Sigmoid colon (tissue), 7 donors: ENCODE data around the gene ADGRA3. TPM values are rescaled to one million over a fixed set of nuclear protein-coding genes. Genes with fewer than 3 reads are reported as not detected.

Source experiments
- DNase-seq: peaks from one replicate; pipeline ENCODE4 v3.0.0-alpha.2; 2019
- H3K27ac ChIP-seq, 4 donors: fragments of 200-600 bp; sonication (generic); one replicate each; pipeline ENCODE4 v1.5.1; 2016 to 2019; ENCODE audit warnings: mild to moderate bottlenecking in 1 of 4
- H3K27me3 ChIP-seq, 3 donors: fragments of 200-600 bp; sonication (generic); one replicate each; pipeline ENCODE4 v1.5.1; 2019; ENCODE audit warnings: mild to moderate bottlenecking in 1 of 3
- H3K36me3 ChIP-seq, 4 donors: fragments of 200-600 bp; sonication (generic); one replicate each; pipeline ENCODE4 v1.5.1; 2016 to 2019
- H3K4me1 ChIP-seq, 4 donors: fragments of 200-600 bp; sonication (generic); one replicate each; pipeline ENCODE4 v1.5.1; 2017 to 2019
- H3K4me3 ChIP-seq, 4 donors: fragments of 200-600 bp; sonication (generic); one replicate each; pipeline ENCODE4 v1.5.1; 2017 to 2019; ENCODE audit warnings: mild to moderate bottlenecking in 2 of 4, moderate library complexity in 1 of 4
- H3K9me3 ChIP-seq, 4 donors: fragments of 200-600 bp in 3 of 4; sonication (generic) in 3 of 4; one replicate each; pipeline versions ENCODE4 v1.5.1 to v1.6.1; 2013 to 2019
- CTCF ChIP-seq, 4 experiments: fragments of 450-650 bp in 3 of 4; fragments of 200-600 bp in 1 of 4; IDR thresholded peaks; one replicate each; pipeline ENCODE4 v1.5.1; 2016 to 2019; ENCODE audit warnings: antibody characterized with exemption in 4 of 4, mild to moderate bottlenecking in 3 of 4, moderate library complexity in 2 of 4
- EP300 ChIP-seq, 4 donors: sonication (generic); formaldehyde crosslinking; IDR thresholded peaks; one replicate each; pipeline ENCODE4 v1.6.1; 2017; ENCODE audit warnings: antibody characterized with exemption in 4 of 4
- POLR2A ChIP-seq, 2 donors: fragments of 450-650 bp; IDR thresholded peaks; one replicate each; pipeline ENCODE4 v1.6.1; 2016; ENCODE audit warnings: antibody characterized with exemption in 2 of 2, mild to moderate bottlenecking in 2 of 2, moderate library complexity in 2 of 2
- POLR2AphosphoS5 ChIP-seq, 4 donors: sonication (generic); formaldehyde crosslinking; IDR thresholded peaks; one replicate each; pipeline ENCODE4 v1.6.1; 2017; ENCODE audit warnings: antibody characterized with exemption in 4 of 4
- WGBS, 2 donors: extraction: QIAGEN DNeasy Blood & Tissue Kit; methylation state at CpG; one replicate each; pipeline ENCODE4 v1.1.7; 2013; 5-methylcytosine and 5-hydroxymethylcytosine counted together
- intact Hi-C: fragments of 100-400 bp; cut with DNase I; formaldehyde crosslinking; loops from one replicate; pipeline ENCODE4 v1.15.1; 2023
- polyA plus RNA-seq, 3 donors: library from polyadenylated mRNA; stranded (reverse); fragments of 200-250 nt; gene quantifications; one replicate each; pipeline ENCODE4 v1.2.3, GENCODE V29; 2013
- total RNA-seq, 4 donors: library from RNA; depleted of rRNA; stranded (reverse); fragments of >200 nt; gene quantifications; one replicate each; pipeline ENCODE4 v1.1.0, GENCODE V29; 2016
- donor health status: healthy with polysubstance abuse.
- donor health status: Bipolar disorder and iron deficiency.
- donor health status: healthy.

ADGRA3 gene
- total and polyA plus RNA-seq, 7 donors: 4.4 to 86.1 (median 51.6) TPM

- Histone ChIP-seq H3K9me3 (no peaks in the 10 kb centered on the region), H3K4me1 (peaks cover 0 to 47% (median 22%) of the 10 kb centered on the region in 4 donors), H3K4me3 (no peak overlapping the region), H3K36me3 (no peaks in the 10 kb centered on the region), H3K27me3 (no peaks in the 10 kb centered on the region), H3K27ac (peak overlapping the region; percentile 53 to 65 (median 61))
- intact Hi-C loops: no loop called here
- no peak for TF ChIP-seq CTCF (IDR thresholded peaks at IDR 0.05)
- no peak for TF ChIP-seq POLR2A (IDR thresholded peaks at IDR 0.05)
- TF ChIP-seq POLR2AphosphoS5 (IDR thresholded peaks at IDR 0.05): no peak
- TF ChIP-seq EP300 (IDR thresholded peaks at IDR 0.05): no peak
- 19 to 61% methylated on average over 6 of the region's 6 CpGs for WGBS, 2 donors
- no peak for DNase-seq
Observed at GRCh38 chr4:22500831-22501714, 14.8 kb downstream of the ADGRA3 start.

- H3K9me3 ChIP-seq: no peaks in the 10 kb centered on the region
- H3K36me3 ChIP-seq: no peaks in the 10 kb centered on the region
- no peaks in the 10 kb centered on the region for H3K27me3 ChIP-seq
- TF ChIP-seq POLR2A (IDR thresholded peaks at IDR 0.05): no peak
- TF ChIP-seq POLR2AphosphoS5 (IDR thresholded peaks at IDR 0.05): peak in 2 of 4 donors; percentile 33 to 49
- TF ChIP-seq EP300 (IDR thresholded peaks at IDR 0.05): peak in 1 of 4 donors; percentile 54
- no peak for DNase-seq
- H3K4me3 ChIP-seq: no peak overlapping the region
- H3K27ac ChIP-seq: peak overlapping the region; percentile 53 to 65 (median 61)
- intact Hi-C loops: no loop called here
- 22 to 62% methylated on average over 8 of the region's 8 CpGs for WGBS, 2 donors
- H3K4me1 ChIP-seq: peaks cover 0 to 43% (median 16%) of the 10 kb centered on the region in 4 donors
Observed at GRCh38 chr4:22500128-22500611, 15.7 kb downstream of the ADGRA3 start.

GRCh38 chr4:22498866-22499265 is 17.0 kb downstream of the ADGRA3 start:
- H3K4me1 ChIP-seq: peaks cover 0 to 38% (median 16%) of the 10 kb centered on the region in 4 donors
- H3K27me3 ChIP-seq: no peaks in the 10 kb centered on the region
- H3K4me3 ChIP-seq: no peak overlapping the region
- WGBS, 2 donors: 65 to 74% methylated on average over 6 of the region's 6 CpGs
- DNase-seq: no peak
- H3K27ac ChIP-seq: peak overlapping the region in 3 of 4 donors; percentile 53 to 65 (median 62)
- no peaks in the 10 kb centered on the region for H3K9me3 ChIP-seq
- intact Hi-C loops: no loop called here
- no peaks in the 10 kb centered on the region for H3K36me3 ChIP-seq
- TF ChIP-seq POLR2AphosphoS5 (IDR thresholded peaks at IDR 0.05) (no peak), CTCF (IDR thresholded peaks at IDR 0.05) (no peak), POLR2A (IDR thresholded peaks at IDR 0.05) (no peak), EP300 (IDR thresholded peaks at IDR 0.05) (no peak)

GRCh38 chr4:22496165-22496813 is 19.6 kb downstream of the ADGRA3 start:
- Histone ChIP-seq H3K27ac (no peak overlapping the region), H3K4me3 (no peak overlapping the region), H3K36me3 (no peaks in the 10 kb centered on the region), H3K9me3 (no peaks in the 10 kb centered on the region), H3K27me3 (no peaks in the 10 kb centered on the region), H3K4me1 (peaks cover 0 to 47% (median 13%) of the 10 kb centered on the region in 4 donors)
- WGBS, 2 donors: 82 to 89% methylated on average over 6 of the region's 6 CpGs
- intact Hi-C loops: no loop called here
- TF ChIP-seq POLR2AphosphoS5 (IDR thresholded peaks at IDR 0.05) (no peak), CTCF (IDR thresholded peaks at IDR 0.05) (no peak), EP300 (IDR thresholded peaks at IDR 0.05) (no peak), POLR2A (IDR thresholded peaks at IDR 0.05) (no peak)
- no peak for DNase-seq

- intact Hi-C loops: no loop called here
- 23 to 73% methylated on average over 5 of the region's 5 CpGs for WGBS, 2 donors
- Histone ChIP-seq H3K27me3 (no peaks in the 10 kb centered on the region), H3K4me3 (no peak overlapping the region), H3K9me3 (no peaks in the 10 kb centered on the region), H3K36me3 (no peaks in the 10 kb centered on the region), H3K4me1 (peaks cover 0 to 46% (median 29%) of the 10 kb centered on the region in 4 donors), H3K27ac (peak overlapping the region in 2 of 4 donors; percentile 10 to 29)
- no peak for DNase-seq
- TF ChIP-seq POLR2AphosphoS5 (IDR thresholded peaks at IDR 0.05) (no peak), CTCF (IDR thresholded peaks at IDR 0.05) (no peak), POLR2A (IDR thresholded peaks at IDR 0.05) (no peak), EP300 (IDR thresholded peaks at IDR 0.05) (no peak)
Observed at GRCh38 chr4:22493523-22493922, 22.3 kb downstream of the ADGRA3 start.
